Measurements from ENCODE around the gene BTBD19.
"Not testable (repeated sequence)": the region's sequence is repeated elsewhere in the genome, so short reads cannot be mapped to it uniquely, and the experiment has no call there.

BTBD19 gene

GRCh38 chr1:44808938-44809917 lies 905 bp downstream of the BTBD19 start:
- DNase-seq (ENCODE audit: low read depth, low spot score): no peak

GRCh38 chr1:44810101-44810761 lies 1.9 kb downstream of the BTBD19 start:
- no peak for DNase-seq (ENCODE audit: low read depth, low spot score)

- not testable (repeated sequence) for DNase-seq (ENCODE audit: low read depth, low spot score)
These were observed 2.4 kb downstream of the BTBD19 start for GRCh38 chr1:44810762-44811105.

GRCh38 chr1:44811234-44811633 lies 2.9 kb downstream of the BTBD19 start:
- no peak for DNase-seq (ENCODE audit: low read depth, low spot score)

GRCh38 chr1:44812822-44813543 lies 4.7 kb downstream of the BTBD19 start:
- DNase-seq (ENCODE audit: low read depth, low spot score): no peak

- not testable (repeated sequence) for DNase-seq (ENCODE audit: low read depth, low spot score)
These were observed 7.6 kb downstream of the BTBD19 start for GRCh38 chr1:44815926-44816325.

GRCh38 chr1:44817307-44817706 lies 9.0 kb downstream of the BTBD19 start:
- no peak for DNase-seq (ENCODE audit: low read depth, low spot score)

- no peak for DNase-seq (ENCODE audit: low read depth, low spot score)
These were observed 9.6 kb downstream of the BTBD19 start for GRCh38 chr1:44817771-44818495.

DNA sequence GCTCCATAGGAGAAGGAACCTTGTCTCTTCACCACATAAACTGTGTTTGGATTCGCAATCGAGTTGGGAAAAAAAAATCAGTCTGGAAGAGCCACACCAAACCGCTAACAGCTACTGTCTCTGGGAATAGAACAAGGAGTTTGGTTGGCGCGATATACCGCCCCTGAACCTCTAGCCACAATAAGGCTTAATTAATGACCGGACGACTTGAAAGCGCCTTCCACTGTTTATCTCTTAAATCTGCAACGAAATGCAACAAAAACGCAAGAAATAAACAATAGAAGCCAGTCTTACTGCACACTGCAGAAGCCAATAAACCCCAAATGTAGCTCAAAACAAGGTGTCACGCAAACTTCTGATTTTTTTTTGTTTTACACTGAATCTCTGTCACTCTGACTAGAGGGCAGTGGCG lies 10.9 kb downstream of the BTBD19 start:
- DNase-seq (ENCODE audit: low read depth, low spot score): no peak

- DNase-seq (ENCODE audit: low read depth, low spot score): no peak
These were observed 11.4 kb downstream of the BTBD19 start for GRCh38 chr1:44819608-44820327.

DNA sequence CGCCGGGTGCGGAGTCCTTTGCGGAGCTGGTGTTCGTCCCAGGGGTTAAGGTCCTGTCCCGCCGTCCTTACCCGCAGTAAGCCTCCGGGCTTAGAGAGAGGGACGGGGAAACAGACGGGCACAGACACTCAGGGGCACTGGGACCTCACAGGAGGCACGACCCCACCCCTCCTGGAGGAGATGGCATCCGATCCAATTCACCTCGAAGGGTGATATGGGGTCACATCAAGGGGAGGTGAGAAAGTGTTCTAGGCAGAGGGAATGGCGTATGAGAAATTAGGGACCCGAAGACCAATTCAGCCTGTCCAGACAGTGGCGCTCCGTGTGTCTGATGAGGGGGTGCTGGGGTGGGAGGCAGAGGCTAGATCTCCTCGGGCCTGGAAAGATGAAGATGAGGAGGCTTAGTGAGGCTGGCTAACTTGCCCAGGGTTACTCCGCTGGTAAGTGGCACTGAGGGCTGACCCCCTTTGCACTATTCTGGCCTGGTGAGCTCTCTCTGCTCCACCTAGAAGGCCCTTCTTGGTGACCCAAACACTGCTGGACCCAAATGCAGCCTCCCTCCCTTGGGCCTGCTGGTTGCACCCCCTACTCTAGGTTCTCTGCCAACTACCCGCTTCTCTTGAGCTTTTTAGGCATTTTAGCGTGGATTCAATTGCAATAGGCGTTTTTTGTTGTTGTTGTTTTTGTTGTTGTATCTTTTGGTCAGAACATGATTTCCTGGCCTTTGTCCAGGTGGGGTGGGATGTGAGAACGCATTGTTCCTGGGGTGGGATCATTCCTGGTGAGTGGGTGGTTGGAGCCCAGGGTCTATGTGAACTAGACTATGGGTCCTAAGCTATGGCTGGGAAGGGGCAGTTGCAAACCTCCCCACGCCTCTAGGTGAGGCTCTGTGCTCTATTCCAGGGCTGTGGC lies 12.3 kb downstream of the BTBD19 start:
- no peak for DNase-seq (ENCODE audit: low read depth, low spot score)

GRCh38 chr1:44821240-44821715 lies 13.0 kb downstream of the BTBD19 start:
- no peak for DNase-seq (ENCODE audit: low read depth, low spot score)

- no peak for DNase-seq (ENCODE audit: low read depth, low spot score)
These were observed 13.9 kb downstream of the BTBD19 start for GRCh38 chr1:44822131-44822701.

- DNase-seq (ENCODE audit: low read depth, low spot score): no peak
These were observed 14.7 kb downstream of the BTBD19 start for GRCh38 chr1:44822981-44823451.

- DNase-seq (ENCODE audit: low read depth, low spot score): not testable (repeated sequence)
These were observed 16.1 kb downstream of the BTBD19 start for GRCh38 chr1:44824392-44824791.

- no peak for DNase-seq (ENCODE audit: low read depth, low spot score)
These were observed 18.3 kb downstream of the BTBD19 start for GRCh38 chr1:44826375-44827196.

GRCh38 chr1:44827197-44828002 lies 19.1 kb downstream of the BTBD19 start:
- DNase-seq (ENCODE audit: low read depth, low spot score): no peak
